ENCODE results near the gene GPATCH11. TPM values are rescaled to one million over a fixed set of nuclear protein-coding genes. Genes with fewer than 3 reads are reported as not detected.

Gene GPATCH11
- total RNA-seq, result 4.2 and 4.5 TPM in 2 replicates

DNA sequence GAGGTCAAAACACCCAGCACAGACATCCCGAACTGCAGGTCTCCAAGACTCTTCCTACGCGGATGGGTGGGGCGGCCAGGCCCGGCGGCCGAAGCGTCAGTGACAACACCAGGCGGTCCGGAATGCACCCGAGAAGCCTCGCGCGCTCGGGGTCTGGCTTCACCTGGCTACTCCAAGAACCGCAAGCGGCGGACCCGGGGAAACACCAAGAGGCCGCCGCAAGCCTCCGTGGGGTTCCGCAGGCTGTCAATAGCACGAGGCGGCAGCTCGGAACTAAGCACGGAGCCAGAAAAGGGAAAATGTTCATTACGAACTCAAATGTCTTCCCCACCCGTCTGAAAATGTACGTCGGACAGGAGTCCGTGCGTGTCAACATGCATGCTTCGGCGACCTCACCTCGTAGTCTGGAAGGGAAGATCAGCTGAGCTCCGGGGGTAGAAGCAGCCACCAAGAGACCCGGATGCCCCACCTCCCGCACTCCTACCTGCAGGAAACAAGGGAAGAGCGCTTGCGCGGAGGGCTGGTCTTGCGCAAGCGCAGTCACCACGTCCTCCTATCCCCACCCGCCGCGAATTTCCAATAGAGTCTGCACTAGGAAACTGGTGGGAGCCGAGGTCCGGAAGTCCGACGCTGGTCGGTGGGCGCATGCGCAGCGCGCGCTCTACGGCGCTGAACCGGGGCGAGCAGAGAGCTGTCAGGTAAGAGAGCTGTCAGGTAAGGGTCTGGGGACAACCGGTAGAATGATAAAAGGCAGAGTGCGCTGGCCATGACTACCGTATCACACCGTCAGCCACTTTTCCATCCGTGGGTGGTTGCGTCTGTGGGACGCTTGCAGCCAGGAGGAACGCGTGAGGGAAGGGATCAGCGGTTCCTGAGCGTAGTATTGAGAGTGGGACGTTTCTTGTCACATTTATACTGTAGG is at the start of gene GPATCH11, which contains the start of gene HEATR5B:
Gene GPATCH11, plus strand, starts transcription at position 646 of the 922 bp plus-strand sequence. CDS start 3,864 bp downstream, outside the sequence.
Gene HEATR5B, minus strand, starts transcription at position 500 of the 922 bp plus-strand sequence. CDS start 958 bp downstream, outside the sequence.

Other genes with a start within 250 kb of the GPATCH11 start
- 16.3 and 18.5 TPM in 2 replicates for gene STRN, start 118.0 kb upstream of the GPATCH11 start, total RNA-seq
- gene HEATR5B, start 146 bp upstream of the GPATCH11 start, total RNA-seq, result 24.2 and 28.6 TPM in 2 replicates
- 51.2 and 54.7 TPM in 2 replicates for gene EIF2AK2, start 72.5 kb downstream of the GPATCH11 start, total RNA-seq
- gene SULT6B1, start 104.2 kb downstream of the GPATCH11 start, total RNA-seq, result not detected in 2 replicates
- gene CEBPZOS, start 112.0 kb downstream of the GPATCH11 start, total RNA-seq, result 14.0 and 15.7 TPM in 2 replicates
- 25.1 and 31.8 TPM in 2 replicates for gene CEBPZ, start 147.1 kb downstream of the GPATCH11 start, total RNA-seq
- 10.0 and 13.8 TPM in 2 replicates for gene NDUFAF7, start 147.1 kb downstream of the GPATCH11 start, total RNA-seq
- gene PRKD3, start 240.3 kb downstream of the GPATCH11 start, total RNA-seq, result 68.7 and 70.1 TPM in 2 replicates